Mucosa of stomach (tissue), 1 donor: ENCODE data around the gene HCN2.
"Not testable (repeated sequence)": the region's sequence is repeated elsewhere in the genome, so short reads cannot be mapped to it uniquely, and the experiment has no call there.

Experiments
- H3K27me3 ChIP-seq: one replicate; pipeline ENCODE4 v1.7.0; 2013; ENCODE audit warnings: mild to moderate bottlenecking, low read length; ENCODE audit not compliant: control insufficient read depth, insufficient read depth
- H3K36me3 ChIP-seq: one replicate; pipeline ENCODE4 v1.7.0; 2013; ENCODE audit warnings: low read length; ENCODE audit not compliant: control insufficient read depth, insufficient read depth
- H3K4me1 ChIP-seq: one replicate; pipeline ENCODE4 v1.7.0; 2013; ENCODE audit warnings: mild to moderate bottlenecking, low read length; ENCODE audit not compliant: control insufficient read depth, insufficient read depth
- H3K4me3 ChIP-seq: one replicate; pipeline ENCODE4 v1.7.0; 2013; ENCODE audit warnings: low read length
- H3K9ac ChIP-seq: one replicate; pipeline ENCODE4 v1.7.0; 2013; ENCODE audit warnings: mild to moderate bottlenecking, low read length, moderate library complexity
- H3K9me3 ChIP-seq: one replicate; pipeline ENCODE4 v1.7.0; 2013; ENCODE audit warnings: mild to moderate bottlenecking, low read length, moderate library complexity; ENCODE audit not compliant: control insufficient read depth
- donor health status: Pancreatic carcinoma.

Gene HCN2

DNA sequence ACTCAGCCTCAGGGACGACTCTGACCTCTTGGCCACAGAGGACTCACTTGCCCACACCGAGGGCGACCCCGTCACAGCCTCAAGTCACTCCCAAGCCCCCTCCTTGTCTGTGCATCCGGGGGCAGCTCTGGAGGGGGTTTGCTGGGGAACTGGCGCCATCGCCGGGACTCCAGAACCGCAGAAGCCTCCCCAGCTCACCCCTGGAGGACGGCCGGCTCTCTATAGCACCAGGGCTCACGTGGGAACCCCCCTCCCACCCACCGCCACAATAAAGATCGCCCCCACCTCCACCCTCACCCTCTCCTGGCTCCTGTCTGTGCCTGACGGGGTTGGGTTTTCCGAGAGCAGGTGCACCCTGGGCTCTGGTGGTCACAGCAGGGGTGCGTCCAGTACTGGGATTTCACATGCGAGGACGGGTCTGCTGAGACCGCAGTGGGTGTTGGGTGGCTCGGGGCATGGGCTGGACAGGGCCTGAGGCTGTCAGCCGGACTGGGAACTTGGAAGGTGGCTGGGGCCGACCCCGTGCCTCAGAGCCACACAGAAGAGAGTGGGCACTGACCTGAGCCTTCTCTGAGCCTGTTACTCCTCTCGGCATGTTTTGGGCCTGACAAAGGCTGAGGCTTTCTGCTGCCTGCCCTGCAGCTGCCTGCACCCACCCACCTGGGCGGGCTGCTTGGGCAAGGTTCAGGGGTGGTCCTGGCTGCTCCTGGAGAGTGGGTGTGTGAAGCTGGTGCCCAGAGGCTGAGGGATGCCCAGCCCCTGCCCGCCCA is 6.3 kb upstream of the HCN2 start:
- Histone ChIP-seq H3K4me1 (peaks cover 5% of the 10 kb centered on the region), H3K4me3 (no peak overlapping the region), H3K36me3 (no peaks in the 10 kb centered on the region), H3K9ac (no peak overlapping the region), H3K27me3 (peaks cover 7% of the 10 kb centered on the region), H3K9me3 (no peaks in the 10 kb centered on the region)

- no peaks in the 10 kb centered on the region for H3K9me3 ChIP-seq
- no peaks in the 10 kb centered on the region for H3K36me3 ChIP-seq
- H3K9ac ChIP-seq: no peak overlapping the region
- no peak overlapping the region for H3K4me3 ChIP-seq
- peaks cover 13% of the 10 kb centered on the region for H3K27me3 ChIP-seq
- H3K4me1 ChIP-seq: peaks cover 8% of the 10 kb centered on the region
Measured at GRCh38 chr19:583968-584239, 5.8 kb upstream of the HCN2 start.

GRCh38 chr19:584240-585001 is 5.3 kb upstream of the HCN2 start:
- H3K4me1 ChIP-seq: peaks cover 12% of the 10 kb centered on the region
- no peaks in the 10 kb centered on the region for H3K36me3 ChIP-seq
- H3K9me3 ChIP-seq: no peaks in the 10 kb centered on the region
- no peak overlapping the region for H3K9ac ChIP-seq
- peaks cover 18% of the 10 kb centered on the region for H3K27me3 ChIP-seq
- H3K4me3 ChIP-seq: no peak overlapping the region

GRCh38 chr19:585146-585545 is 4.5 kb upstream of the HCN2 start:
- not testable (repeated sequence) for H3K9ac ChIP-seq, H3K9me3 ChIP-seq, H3K36me3 ChIP-seq, H3K4me3 ChIP-seq
- H3K4me1 ChIP-seq: peaks cover 12% of the 10 kb centered on the region
- H3K27me3 ChIP-seq: peaks cover 18% of the 10 kb centered on the region

- Histone ChIP-seq H3K4me1 (peaks cover 12% of the 10 kb centered on the region), H3K27me3 (peaks cover 22% of the 10 kb centered on the region), H3K9me3 (no peaks in the 10 kb centered on the region), H3K9ac (no peak overlapping the region), H3K4me3 (no peak overlapping the region), H3K36me3 (no peaks in the 10 kb centered on the region)
Measured at GRCh38 chr19:585551-586110, 4.0 kb upstream of the HCN2 start.

DNA sequence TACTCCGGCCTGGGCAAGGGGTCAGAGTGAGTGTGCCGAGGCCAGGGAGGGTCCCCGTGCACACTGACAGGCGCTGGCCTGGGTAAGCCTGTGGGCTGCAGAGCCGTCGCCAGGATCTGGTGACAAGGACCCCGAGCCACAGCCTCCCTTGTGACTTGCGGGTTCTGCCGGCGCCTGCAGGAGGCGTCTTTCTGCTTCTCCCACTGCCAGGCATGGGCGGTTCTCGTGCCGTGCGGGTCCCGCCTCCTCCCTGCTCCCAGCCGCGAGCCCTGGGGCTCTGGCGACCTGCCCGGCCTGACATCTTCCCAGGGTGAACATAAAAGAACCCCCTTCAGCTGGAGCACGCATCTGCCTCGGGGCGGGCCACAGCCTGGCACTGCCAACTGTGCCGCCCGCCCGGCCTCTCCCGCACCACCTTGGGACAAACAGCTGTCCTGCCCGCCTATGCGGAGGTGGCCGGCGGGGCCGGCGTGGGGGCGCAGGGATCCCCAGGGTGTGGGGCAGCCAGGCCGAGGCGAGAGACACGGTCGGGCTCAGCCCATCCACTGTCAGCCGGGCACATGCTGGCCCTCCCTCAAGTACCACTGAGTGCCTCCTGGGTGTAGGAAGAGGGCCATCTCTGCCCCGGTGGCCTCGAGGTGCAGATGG is 1.5 kb upstream of the HCN2 start:
- Histone ChIP-seq H3K4me1 (peaks cover 12% of the 10 kb centered on the region), H3K9ac (no peak overlapping the region), H3K36me3 (no peaks in the 10 kb centered on the region), H3K9me3 (no peaks in the 10 kb centered on the region), H3K4me3 (no peak overlapping the region), H3K27me3 (peaks cover 37% of the 10 kb centered on the region)

DNA sequence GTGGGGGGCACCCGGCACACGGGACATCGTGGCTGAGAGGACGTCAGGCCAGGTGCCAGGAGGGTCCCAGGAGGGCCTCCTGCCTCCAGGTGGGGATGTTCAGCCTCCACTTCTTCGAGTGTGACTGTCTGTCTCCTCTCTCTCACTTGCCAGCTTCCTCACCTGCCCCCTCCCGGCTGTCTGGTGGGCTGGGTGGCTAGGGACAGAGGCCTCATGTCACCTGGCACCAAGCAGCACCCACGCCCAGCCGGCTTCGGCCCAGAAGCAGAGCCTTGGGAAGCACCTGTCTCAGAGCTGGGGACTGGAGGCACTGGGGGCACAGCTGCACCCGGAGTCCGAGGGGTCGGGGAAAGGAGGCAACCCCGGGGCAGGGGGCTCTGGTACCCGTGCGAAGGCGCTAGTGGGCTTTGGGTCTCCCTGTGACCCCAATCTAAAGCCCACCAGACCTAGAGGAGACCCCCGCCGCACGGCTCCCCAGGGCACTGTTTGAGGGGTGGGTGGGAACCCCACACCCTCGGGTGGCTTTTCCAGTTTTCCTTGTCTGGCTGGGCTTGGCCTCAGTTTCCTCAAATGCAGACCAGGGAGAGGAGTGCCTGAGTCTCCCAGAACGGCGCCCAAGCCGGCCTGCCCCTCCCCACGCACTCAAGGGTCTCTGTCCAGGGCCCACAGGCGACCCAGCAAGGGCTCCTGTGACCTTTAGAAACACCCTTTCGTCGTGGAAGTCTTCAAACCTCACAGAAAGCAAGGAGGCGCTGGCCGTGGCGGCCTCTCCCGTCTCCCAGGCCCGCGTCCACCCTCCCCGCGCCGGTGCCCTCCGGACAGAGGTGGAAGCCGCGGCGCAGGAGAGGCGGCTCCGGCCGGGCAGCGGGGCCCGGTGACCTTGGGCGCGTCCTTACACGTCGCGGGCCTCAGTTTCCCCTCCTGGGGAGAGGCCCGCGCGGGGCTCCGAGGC is 664 bp upstream of the HCN2 start:
- peaks cover 37% of the 10 kb centered on the region for H3K27me3 ChIP-seq

GRCh38 chr19:590396-590745 is 690 bp downstream of the HCN2 start:
- peaks cover 12% of the 10 kb centered on the region for H3K4me1 ChIP-seq
- H3K27me3 ChIP-seq: peaks cover 37% of the 10 kb centered on the region
- H3K36me3 ChIP-seq: no peaks in the 10 kb centered on the region
- no peak overlapping the region for H3K4me3 ChIP-seq
- H3K9ac ChIP-seq: no peak overlapping the region
- no peaks in the 10 kb centered on the region for H3K9me3 ChIP-seq

More for the DNA sequence above, 664 bp upstream of the HCN2 start:
- H3K4me3 ChIP-seq: no peak overlapping the region
- H3K9me3 ChIP-seq: no peaks in the 10 kb centered on the region
- H3K36me3 ChIP-seq: no peaks in the 10 kb centered on the region
- H3K4me1 ChIP-seq: peaks cover 12% of the 10 kb centered on the region
- H3K9ac ChIP-seq: no peak overlapping the region

- H3K9me3 ChIP-seq: no peaks in the 10 kb centered on the region
- peaks cover 37% of the 10 kb centered on the region for H3K27me3 ChIP-seq
- no peaks in the 10 kb centered on the region for H3K36me3 ChIP-seq
- H3K4me1 ChIP-seq: peaks cover 12% of the 10 kb centered on the region
- no peak overlapping the region for H3K9ac ChIP-seq
- no peak overlapping the region for H3K4me3 ChIP-seq
Measured at GRCh38 chr19:590750-591098, 1.0 kb downstream of the HCN2 start.

- H3K27me3 ChIP-seq: peaks cover 37% of the 10 kb centered on the region
- H3K36me3 ChIP-seq: no peaks in the 10 kb centered on the region
- H3K4me1 ChIP-seq: peaks cover 12% of the 10 kb centered on the region
- no peak overlapping the region for H3K9ac ChIP-seq
- no peaks in the 10 kb centered on the region for H3K9me3 ChIP-seq
- H3K4me3 ChIP-seq: no peak overlapping the region
Measured at GRCh38 chr19:591099-591958, 1.6 kb downstream of the HCN2 start.

DNA sequence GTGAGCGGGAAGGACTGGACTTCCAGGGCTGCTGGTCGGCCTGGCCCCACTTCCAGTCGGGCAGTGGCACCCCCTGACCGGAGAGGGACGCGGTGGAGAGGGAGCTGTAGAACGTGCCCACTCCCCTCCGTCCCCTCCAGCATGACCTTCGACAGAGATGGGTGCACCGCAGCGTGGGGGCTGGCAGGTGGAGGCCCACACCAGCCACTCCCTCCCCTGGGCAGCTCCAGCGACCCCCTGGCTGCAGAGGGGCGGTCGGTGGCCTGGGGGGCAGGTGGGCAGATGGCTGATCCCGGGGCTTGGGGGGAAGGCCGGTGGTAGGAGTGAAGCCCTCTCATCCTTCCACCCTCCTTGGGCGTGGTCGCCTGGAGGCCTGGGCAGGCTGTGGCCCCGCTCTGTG is 2.4 kb downstream of the HCN2 start:
- H3K27me3 ChIP-seq: peaks cover 37% of the 10 kb centered on the region
- no peaks in the 10 kb centered on the region for H3K9me3 ChIP-seq
- no peaks in the 10 kb centered on the region for H3K36me3 ChIP-seq
- no peak overlapping the region for H3K9ac ChIP-seq
- H3K4me1 ChIP-seq: peaks cover 12% of the 10 kb centered on the region
- no peak overlapping the region for H3K4me3 ChIP-seq
